ENCODE measurements around the gene COL5A2.

COL5A2 gene

DNA sequence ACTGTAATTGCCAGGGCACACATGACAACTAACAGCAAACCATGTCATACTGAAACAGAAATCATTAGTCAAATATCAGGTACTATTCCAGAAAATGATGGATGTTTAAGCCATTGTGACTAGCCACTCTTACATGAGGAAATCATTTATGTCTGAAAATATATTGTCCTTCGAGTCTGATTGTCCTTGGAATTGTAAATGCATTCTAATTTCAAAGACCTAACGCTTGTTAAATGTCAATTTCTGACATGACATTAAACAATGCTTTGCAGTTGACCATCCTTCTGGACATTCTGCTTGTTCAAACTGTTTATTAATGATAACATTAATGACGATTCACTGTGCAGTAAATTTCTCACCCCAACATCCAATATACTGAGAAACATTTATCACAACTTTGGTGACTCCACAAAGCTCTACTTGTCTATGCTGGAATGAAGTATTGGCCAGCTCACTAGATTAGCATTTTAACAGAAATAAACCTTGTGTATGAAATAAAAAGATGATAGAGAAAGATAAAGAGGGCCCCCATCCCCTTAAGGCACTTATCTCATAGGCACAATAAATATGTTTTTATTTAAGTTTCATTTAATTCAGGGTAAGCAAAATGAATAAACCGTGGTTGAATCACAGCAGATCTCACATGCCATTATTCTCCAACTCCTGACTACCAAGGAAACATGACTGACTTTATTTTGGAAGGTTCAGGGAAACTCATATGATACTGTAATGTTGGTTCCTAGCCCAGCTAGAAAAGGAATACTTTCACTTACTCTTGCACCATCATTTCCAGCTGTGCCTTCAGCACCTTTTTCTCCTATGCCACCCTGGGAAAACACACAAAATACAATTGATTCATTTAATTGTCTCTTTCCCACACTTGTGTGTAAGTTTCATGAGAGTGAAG, 123.1 kb downstream of the COL5A2 start:
- H3K36me3 ChIP-seq (ENCODE audit: insufficient read depth), result no peaks in the 10 kb centered on the region
- H2AFZ ChIP-seq (ENCODE audit: low read depth), result no peak overlapping the region
- H3K4me1 ChIP-seq (ENCODE audit: low read depth, poor library complexity, severe bottlenecking), result no peaks in the 10 kb centered on the region
- H3K4me3 ChIP-seq (IDR thresholded peaks at IDR 0.05; ENCODE audit: insufficient read depth, low read depth, low read length), result no peak overlapping the region
- no peaks in the 10 kb centered on the region for H3K27me3 ChIP-seq (ENCODE audit: insufficient read depth, low read depth)
- no peak overlapping the region for H3K27ac ChIP-seq
- H4K20me1 ChIP-seq (ENCODE audit: insufficient read depth), result no peaks in the 10 kb centered on the region
- TF ChIP-seq, protein P1, sequence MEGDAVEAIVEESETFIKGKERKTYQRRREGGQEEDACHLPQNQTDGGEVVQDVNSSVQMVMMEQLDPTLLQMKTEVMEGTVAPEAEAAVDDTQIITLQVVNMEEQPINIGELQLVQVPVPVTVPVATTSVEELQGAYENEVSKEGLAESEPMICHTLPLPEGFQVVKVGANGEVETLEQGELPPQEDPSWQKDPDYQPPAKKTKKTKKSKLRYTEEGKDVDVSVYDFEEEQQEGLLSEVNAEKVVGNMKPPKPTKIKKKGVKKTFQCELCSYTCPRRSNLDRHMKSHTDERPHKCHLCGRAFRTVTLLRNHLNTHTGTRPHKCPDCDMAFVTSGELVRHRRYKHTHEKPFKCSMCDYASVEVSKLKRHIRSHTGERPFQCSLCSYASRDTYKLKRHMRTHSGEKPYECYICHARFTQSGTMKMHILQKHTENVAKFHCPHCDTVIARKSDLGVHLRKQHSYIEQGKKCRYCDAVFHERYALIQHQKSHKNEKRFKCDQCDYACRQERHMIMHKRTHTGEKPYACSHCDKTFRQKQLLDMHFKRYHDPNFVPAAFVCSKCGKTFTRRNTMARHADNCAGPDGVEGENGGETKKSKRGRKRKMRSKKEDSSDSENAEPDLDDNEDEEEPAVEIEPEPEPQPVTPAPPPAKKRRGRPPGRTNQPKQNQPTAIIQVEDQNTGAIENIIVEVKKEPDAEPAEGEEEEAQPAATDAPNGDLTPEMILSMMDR (conservative IDR thresholded peaks at IDR 0.05; ENCODE audit: low read depth, low read length), result no peak
- H3K9ac ChIP-seq, result no peak overlapping the region
- no peaks in the 10 kb centered on the region for H3K79me2 ChIP-seq (ENCODE audit: insufficient read depth, low read depth)
- H3K4me2 ChIP-seq, result no peak overlapping the region

DNA sequence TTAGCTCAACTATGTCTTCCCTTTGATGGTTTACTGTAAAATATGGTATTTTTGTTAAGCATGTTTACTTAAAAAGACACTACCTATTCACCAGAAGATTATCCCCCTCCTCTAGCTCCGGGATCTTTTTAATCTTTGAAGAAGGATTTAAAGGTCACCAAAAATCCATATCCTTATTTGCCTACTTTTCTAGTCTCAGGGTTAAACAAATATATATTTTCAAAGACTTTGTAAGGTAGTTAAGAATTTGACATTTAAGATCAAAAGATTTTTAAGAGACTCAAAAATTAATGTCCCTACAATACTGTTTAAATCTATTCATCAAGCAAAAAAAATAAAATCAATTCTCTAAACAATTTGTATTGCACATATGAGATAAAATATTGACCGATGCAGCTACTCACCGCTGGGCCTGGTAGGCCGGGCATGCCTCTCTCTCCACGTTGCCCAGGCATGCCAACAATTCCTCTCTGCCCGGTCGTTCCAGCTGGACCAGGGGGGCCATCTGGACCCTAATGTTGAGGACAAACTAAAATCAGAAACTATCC, 129.3 kb downstream of the COL5A2 start:
- Histone ChIP-seq H3K4me3 (IDR thresholded peaks at IDR 0.05; ENCODE audit: insufficient read depth, low read depth, low read length) (no peak overlapping the region), H3K9ac (no peak overlapping the region), H3K36me3 (ENCODE audit: insufficient read depth) (no peaks in the 10 kb centered on the region), H2AFZ (ENCODE audit: low read depth) (no peak overlapping the region), H3K4me1 (ENCODE audit: low read depth, poor library complexity, severe bottlenecking) (no peaks in the 10 kb centered on the region), H3K27me3 (ENCODE audit: insufficient read depth, low read depth) (no peaks in the 10 kb centered on the region), H4K20me1 (ENCODE audit: insufficient read depth) (no peaks in the 10 kb centered on the region), H3K4me2 (no peak overlapping the region), H3K27ac (no peak overlapping the region), H3K79me2 (ENCODE audit: insufficient read depth, low read depth) (no peaks in the 10 kb centered on the region)
- TF ChIP-seq, protein P1 (conservative IDR thresholded peaks at IDR 0.05; ENCODE audit: low read depth, low read length), result no peak

DNA sequence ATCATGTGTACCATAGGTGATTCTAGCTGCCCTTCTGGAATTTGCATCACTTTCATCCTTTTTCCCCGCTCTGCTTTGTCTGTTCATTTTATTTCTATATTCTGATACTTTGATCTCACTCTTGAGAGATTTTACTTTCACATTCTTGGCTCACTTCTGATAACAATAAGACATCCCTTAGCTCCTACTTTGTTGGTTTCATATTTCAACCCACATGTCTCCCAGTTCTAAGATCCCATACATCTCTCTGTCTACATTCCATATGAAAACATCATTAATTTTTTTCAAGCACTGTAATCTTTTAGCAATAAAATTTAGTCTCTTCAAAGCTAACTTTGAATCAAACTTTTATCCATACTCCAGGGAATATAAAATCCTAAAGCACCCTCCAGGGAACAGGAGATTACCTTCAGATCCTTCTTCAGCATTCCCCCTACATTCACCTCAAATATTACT, 129.8 kb downstream of the COL5A2 start:
- Histone ChIP-seq H4K20me1 (ENCODE audit: insufficient read depth) (no peaks in the 10 kb centered on the region), H2AFZ (ENCODE audit: low read depth) (no peak overlapping the region), H3K36me3 (ENCODE audit: insufficient read depth) (no peaks in the 10 kb centered on the region), H3K27me3 (ENCODE audit: insufficient read depth, low read depth) (no peaks in the 10 kb centered on the region), H3K4me2 (no peak overlapping the region), H3K79me2 (ENCODE audit: insufficient read depth, low read depth) (no peaks in the 10 kb centered on the region), H3K4me3 (IDR thresholded peaks at IDR 0.05; ENCODE audit: insufficient read depth, low read depth, low read length) (no peak overlapping the region), H3K4me1 (ENCODE audit: low read depth, poor library complexity, severe bottlenecking) (no peaks in the 10 kb centered on the region), H3K9ac (no peak overlapping the region), H3K27ac (no peak overlapping the region)
- TF ChIP-seq, protein P1 (conservative IDR thresholded peaks at IDR 0.05; ENCODE audit: low read depth, low read length), result no peak

DNA sequence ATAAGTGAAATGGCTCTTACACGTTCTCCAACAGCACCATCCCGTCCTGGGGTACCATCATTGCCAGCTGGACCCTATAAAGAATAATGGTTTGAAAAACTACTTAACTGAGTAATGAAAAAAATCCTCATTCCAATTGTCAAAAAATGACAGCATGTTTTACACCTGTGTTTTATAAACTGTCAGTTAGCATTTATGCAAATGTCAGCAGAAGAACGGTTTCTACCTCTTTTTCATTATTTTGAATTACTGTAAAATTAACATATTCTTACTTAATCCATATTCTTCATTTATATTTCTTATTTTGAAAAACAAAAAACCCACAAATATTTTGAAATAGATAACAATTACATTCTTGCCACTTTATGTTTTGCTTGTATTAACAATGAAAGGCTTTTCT, 131.4 kb downstream of the COL5A2 start:
- TF ChIP-seq, protein P1 (conservative IDR thresholded peaks at IDR 0.05; ENCODE audit: low read depth, low read length), result no peak
- no peak overlapping the region for H3K27ac ChIP-seq
- H3K79me2 ChIP-seq (ENCODE audit: insufficient read depth, low read depth), result no peaks in the 10 kb centered on the region

More for the DNA sequence above, 131.4 kb downstream of the COL5A2 start:
- H3K4me2 ChIP-seq, result no peak overlapping the region
- H4K20me1 ChIP-seq (ENCODE audit: insufficient read depth), result no peaks in the 10 kb centered on the region
- no peaks in the 10 kb centered on the region for H3K27me3 ChIP-seq (ENCODE audit: insufficient read depth, low read depth)
- no peak overlapping the region for H3K4me3 ChIP-seq (IDR thresholded peaks at IDR 0.05; ENCODE audit: insufficient read depth, low read depth, low read length)
- no peaks in the 10 kb centered on the region for H3K4me1 ChIP-seq (ENCODE audit: low read depth, poor library complexity, severe bottlenecking)
- H3K36me3 ChIP-seq (ENCODE audit: insufficient read depth), result no peaks in the 10 kb centered on the region
- no peak overlapping the region for H3K9ac ChIP-seq
- no peak overlapping the region for H2AFZ ChIP-seq (ENCODE audit: low read depth)

Data from KMS-11 (cell line).